Measurements from ENCODE around the gene MPC2. TPM values are rescaled to one million over a fixed set of nuclear protein-coding genes. Genes with fewer than 3 reads are reported as not detected.
"Not testable (repeated sequence)": the region's sequence is repeated elsewhere in the genome, so short reads cannot be mapped to it uniquely, and the experiment has no call there.

Gene MPC2
- polyA plus RNA-seq, 3 donors, result 192 to 207 (median 194) TPM

GRCh38 chr1:167909691-167910180 lies 27.1 kb downstream of the MPC2 start:
- no peak for DNase-seq (ENCODE audit: low read depth in 3 of 3, low spot score in 2 of 3)

GRCh38 chr1:167905671-167906070 lies 31.2 kb downstream of the MPC2 start:
- DNase-seq (ENCODE audit: low read depth in 3 of 3, low spot score in 2 of 3), result no peak

GRCh38 chr1:167905182-167905581 lies 31.7 kb downstream of the MPC2 start:
- no peak for DNase-seq (ENCODE audit: low read depth in 3 of 3, low spot score in 2 of 3)

GRCh38 chr1:167904652-167905130 lies 32.2 kb downstream of the MPC2 start:
- no peak for DNase-seq (ENCODE audit: low read depth in 3 of 3, low spot score in 2 of 3)

- DNase-seq (ENCODE audit: low read depth in 3 of 3, low spot score in 2 of 3), result no peak
These were observed 36.0 kb downstream of the MPC2 start for GRCh38 chr1:167900907-167901306.

GRCh38 chr1:167899253-167899681 lies 37.6 kb downstream of the MPC2 start:
- DNase-seq (ENCODE audit: low read depth in 3 of 3, low spot score in 2 of 3), result no peak

GRCh38 chr1:167898578-167899222 lies 38.2 kb downstream of the MPC2 start:
- DNase-seq (ENCODE audit: low read depth in 3 of 3, low spot score in 2 of 3), result no peak

GRCh38 chr1:167893798-167894197 lies 43.1 kb downstream of the MPC2 start:
- DNase-seq (ENCODE audit: low read depth in 3 of 3, low spot score in 2 of 3), result no peak

- no peak for DNase-seq (ENCODE audit: low read depth in 3 of 3, low spot score in 2 of 3)
These were observed 46.5 kb downstream of the MPC2 start for GRCh38 chr1:167890400-167890799.

- DNase-seq (ENCODE audit: low read depth in 3 of 3, low spot score in 2 of 3), result not testable (repeated sequence)
These were observed 49.7 kb downstream of the MPC2 start for GRCh38 chr1:167887187-167887586.

- no peak for DNase-seq (ENCODE audit: low read depth in 3 of 3, low spot score in 2 of 3)
These were observed 54.5 kb downstream of the MPC2 start for GRCh38 chr1:167882376-167882775.

- no peak for DNase-seq (ENCODE audit: low read depth in 3 of 3, low spot score in 2 of 3)
These were observed 55.1 kb downstream of the MPC2 start for GRCh38 chr1:167881786-167882185.

GRCh38 chr1:167881069-167881468 lies 55.8 kb downstream of the MPC2 start:
- DNase-seq (ENCODE audit: low read depth in 3 of 3, low spot score in 2 of 3), result no peak

GRCh38 chr1:167880580-167881021 lies 56.3 kb downstream of the MPC2 start:
- DNase-seq (ENCODE audit: low read depth in 3 of 3, low spot score in 2 of 3), result no peak

- no peak for DNase-seq (ENCODE audit: low read depth in 3 of 3, low spot score in 2 of 3)
These were observed 57.4 kb downstream of the MPC2 start for GRCh38 chr1:167879508-167879907.

- DNase-seq (ENCODE audit: low read depth in 3 of 3, low spot score in 2 of 3), result no peak
These were observed 58.3 kb downstream of the MPC2 start for GRCh38 chr1:167878372-167879160.

- DNase-seq (ENCODE audit: low read depth in 3 of 3, low spot score in 2 of 3), result no peak
These were observed 60.2 kb downstream of the MPC2 start for GRCh38 chr1:167876597-167877175.

- DNase-seq (ENCODE audit: low read depth in 3 of 3, low spot score in 2 of 3), result no peak
These were observed 65.5 kb downstream of the MPC2 start for GRCh38 chr1:167871331-167871730.

GRCh38 chr1:167869157-167870001 lies 67.5 kb downstream of the MPC2 start:
- not testable (repeated sequence) for DNase-seq (ENCODE audit: low read depth in 3 of 3, low spot score in 2 of 3)

- DNase-seq (ENCODE audit: low read depth in 3 of 3, low spot score in 2 of 3), result not testable (repeated sequence)
These were observed 70.0 kb downstream of the MPC2 start for GRCh38 chr1:167866739-167867414.

Data from right renal cortex interstitium (tissue), 3 donors.